GM12878 (cell line): Measurements from ENCODE around the gene OR52N1. TPM values are rescaled to one million over a fixed set of nuclear protein-coding genes. Genes with fewer than 3 reads are reported as not detected.

Experiments used
- ATAC-seq: fragments of 200-7000 bp; cut with Tn5 transposase; 3 replicates; pipeline ENCODE4 v1.9.1; 2020; ENCODE audit warnings: mild to moderate bottlenecking, moderate library complexity
- BruUV-seq: library from RNA; stranded (reverse); fragments of 400-500 nt; replicated peaks from 2 replicates; lab custom pipeline; 2021; lab: Mats Ljungman, UMichigan
- CTCF ChIA-PET: fragments of 300-600 bp; sonication (Branson Sonifier 250); formaldehyde crosslinking; extraction: SDS; loops from one replicate; lab custom pipeline; 2021; ENCODE audit warnings: inconsistent platforms; lab: Yijun Ruan, JAX
- POLR2A ChIA-PET: fragments of 350-600 bp; formaldehyde crosslinking; extraction: SDS; loops from one replicate; lab custom pipeline; 2021; ENCODE audit warnings: inconsistent platforms; lab: Charles Lee
- RAD21 ChIA-PET: fragments of 300-600 bp; sonication (Branson Sonifier 250); formaldehyde crosslinking; loops from one replicate; lab custom pipeline; 2023; ENCODE audit warnings: antibody characterized with exemption; ENCODE audit not compliant: unreplicated experiment; lab: Charles Lee
- SMC1A ChIA-PET: fragments of 300-600 bp; sonication (Branson Sonifier 250); formaldehyde crosslinking; loops from one replicate; lab custom pipeline; 2023; ENCODE audit not compliant: unreplicated experiment, uncharacterized antibody; lab: Charles Lee
- DNase-seq: peaks from one replicate; pipeline ENCODE4 v3.0.0-alpha.2; 2011; ENCODE audit warnings: low read depth, low spot score
- FAIRE-seq: peaks from 3 replicates; lab custom pipeline; 2011; peaks lifted over from hg19 to GRCh38; lab: Jason Lieb, UNC
- H2AFZ ChIP-seq: 2 replicates; pipeline ENCODE4 v1.6.0; 2011; ENCODE audit warnings: low read depth, low read length, control low read depth; ENCODE audit not compliant: control insufficient read depth
- H3K27ac ChIP-seq: 2 replicates; pipeline ENCODE4 v1.5.1; 2011; ENCODE audit warnings: control low read depth; ENCODE audit not compliant: control insufficient read depth, insufficient read depth
- H3K27me3 ChIP-seq, 2 experiments: replicated peaks in 1 of 2; 2 replicates each; pipeline versions ENCODE4 v1.6.0 to v1.6.1; 2011; ENCODE audit warnings: low read length in 1 of 2; ENCODE audit not compliant: control insufficient read depth in 2 of 2, insufficient read depth in 2 of 2
- H3K36me3 ChIP-seq, 2 experiments: 2 replicates each; pipeline ENCODE4 v1.5.1; 2011; ENCODE audit warnings: low read length in 1 of 2; ENCODE audit not compliant: control insufficient read depth in 2 of 2, insufficient read depth in 2 of 2
- H3K4me1 ChIP-seq: 2 replicates; pipeline ENCODE4 v1.6.1; 2011; ENCODE audit warnings: mild to moderate bottlenecking, low read length, moderate library complexity, mixed read lengths; ENCODE audit not compliant: control insufficient read depth, insufficient read depth
- H3K4me2 ChIP-seq: 2 replicates; pipeline ENCODE4 v1.6.0; 2011; ENCODE audit warnings: control low read depth; ENCODE audit not compliant: control insufficient read depth, insufficient read depth
- H3K4me3 ChIP-seq: fragments of 200-600 bp; sonication (generic); 2 replicates; pipeline ENCODE4 v1.5.1; 2016
- H3K79me2 ChIP-seq: 2 replicates; pipeline ENCODE4 v1.6.0; 2011; ENCODE audit warnings: low read length; ENCODE audit not compliant: control insufficient read depth, insufficient read depth
- H3K9ac ChIP-seq: 2 replicates; pipeline ENCODE4 v1.8.0; 2011; ENCODE audit warnings: low read length, control low read depth, mixed read lengths; ENCODE audit not compliant: control insufficient read depth, insufficient read depth
- H3K9me3 ChIP-seq: replicated peaks from 3 replicates; pipeline ENCODE4 v1.5.1; 2011; ENCODE audit warnings: mild to moderate bottlenecking, low read length; ENCODE audit not compliant: control insufficient read depth, insufficient read depth
- H4K20me1 ChIP-seq: 2 replicates; pipeline ENCODE4 v1.6.0; 2011; ENCODE audit not compliant: control insufficient read depth, insufficient read depth
- ESRRA ChIP-seq: IDR thresholded peaks from 2 replicates; pipeline ENCODE4 v1.6.1; 2012; ENCODE audit warnings: mild to moderate bottlenecking, low read length, improper control_type of control experiment
- HCFC1 ChIP-seq: fragments of 150-350 bp; IDR thresholded peaks from 2 replicates; pipeline ENCODE4 v1.6.1; 2014; ENCODE audit warnings: low read length
- NFIC ChIP-seq: IDR thresholded peaks from 2 replicates; pipeline ENCODE4 v1.6.1; 2012; ENCODE audit warnings: low read depth, mild to moderate bottlenecking, inconsistent platforms, low read length, moderate library complexity
- NRF1 ChIP-seq: conservative IDR thresholded peaks from 2 replicates; pipeline ENCODE4 v1.6.1; 2011; ENCODE audit warnings: mild to moderate bottlenecking, low read depth, low read length, improper control_type of control experiment
- PAX8 ChIP-seq: fragments of 450-650 bp; IDR thresholded peaks from 2 replicates; pipeline ENCODE4 v1.6.1; 2017; ENCODE audit warnings: mild to moderate bottlenecking, moderate library complexity
- ZNF24 ChIP-seq: fragments of 450-650 bp; IDR thresholded peaks from 2 replicates; pipeline ENCODE4 v1.6.1; 2017; ENCODE audit warnings: antibody characterized with exemption, mild to moderate bottlenecking
- ZZZ3 ChIP-seq: IDR thresholded peaks from 2 replicates; pipeline ENCODE4 v1.6.1; 2011; ENCODE audit warnings: low read depth; ENCODE audit not compliant: control insufficient read depth, insufficient read length
- WGBS: methylation state at CpG from one replicate; pipeline ENCODE4 v1.1.6; 2016; ENCODE audit warnings: low lambda C conversion rate; ENCODE audit not compliant: insufficient replicate concordance, insufficient coverage; ENCODE audit errors: missing lambda C conversion rate; 5-methylcytosine and 5-hydroxymethylcytosine counted together
- in situ Hi-C: fragments of 300-500 bp; cut with MboI; formaldehyde crosslinking; loops from 9 replicates; pipeline ENCODE4 v1.14.3; 2018; ENCODE audit warnings: mixed read lengths
- intact Hi-C: fragments of 100-400 bp; cut with micrococcal nuclease; formaldehyde crosslinking; loops from one replicate; pipeline ENCODE4 v1.14.2; 2022; ENCODE audit not compliant: unreplicated experiment
- polyA plus RNA-seq, 11 experiments: library from polyadenylated mRNA; depleted of rRNA in 4 of 11; unstranded in 6 of 11; stranded (reverse) in 5 of 11; fragments of >200 nt; fragmentation: Nextera tagmentation in 4 of 11; fragmentation: Illumina TruSeq in 1 of 11; extraction: Ambion mirVana in 4 of 11; extraction: Trizol in 1 of 11; gene quantifications; 1 replicate in 1 of 11; 2 replicates in 10 of 11; pipeline versions ENCODE4 v1.2.1 to v1.2.3, GENCODE V29; 2011 to 2016; ENCODE audit warnings: inconsistent platforms in 2 of 11, missing spikeins in 2 of 11, low read depth in 1 of 11
- total RNA-seq, 4 experiments: library from RNA; depleted of rRNA in 3 of 4; stranded (reverse); fragments of >200 nt in 3 of 4; fragmentation: Illumina TruSeq in 1 of 4; extraction: Trizol in 1 of 4; gene quantifications; 2 replicates each; pipeline versions ENCODE4 v1.2.1 to v1.2.3, GENCODE V29; 2013 to 2021
- TF ChIP-seq, protein P1 (sequence below): fragments of 450-650 bp; IDR thresholded peaks from 2 replicates; pipeline ENCODE4 v1.6.1; 2018; ENCODE audit warnings: borderline replicate concordance, mild to moderate bottlenecking; ENCODE audit not compliant: partially characterized antibody

Gene OR52N1
- total and polyA plus RNA-seq, 10 of the 15 experiments (the other 5 are each of a cell fraction or from before 2014, with no cell fraction given), result 0.04 TPM; not detected in 9

DNA sequence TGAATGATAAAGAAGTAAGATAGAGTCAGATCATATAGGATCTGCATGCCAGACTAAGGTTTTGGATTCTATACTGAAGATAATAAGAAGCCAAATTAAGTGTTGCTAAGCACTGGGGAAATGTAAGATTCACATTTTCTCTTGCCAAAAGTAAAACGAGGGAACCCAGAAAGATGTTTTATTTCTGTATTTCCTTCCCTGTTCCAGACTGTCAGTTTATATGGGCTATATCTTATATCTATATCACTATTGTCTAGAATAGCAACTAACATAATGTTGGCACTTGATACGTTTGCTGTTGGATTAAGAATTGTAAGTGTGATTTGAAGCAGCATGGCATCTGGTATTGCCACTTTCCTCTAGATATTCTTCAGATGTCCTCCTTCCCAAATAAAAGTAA lies 42.4 kb upstream of the OR52N1 start (continued):
- TF ChIP-seq NRF1 (no peak), PAX8 (no peak), HCFC1 (no peak), ESRRA (no peak), ZNF24 (no peak)
- TF ChIP-seq, protein P1, sequence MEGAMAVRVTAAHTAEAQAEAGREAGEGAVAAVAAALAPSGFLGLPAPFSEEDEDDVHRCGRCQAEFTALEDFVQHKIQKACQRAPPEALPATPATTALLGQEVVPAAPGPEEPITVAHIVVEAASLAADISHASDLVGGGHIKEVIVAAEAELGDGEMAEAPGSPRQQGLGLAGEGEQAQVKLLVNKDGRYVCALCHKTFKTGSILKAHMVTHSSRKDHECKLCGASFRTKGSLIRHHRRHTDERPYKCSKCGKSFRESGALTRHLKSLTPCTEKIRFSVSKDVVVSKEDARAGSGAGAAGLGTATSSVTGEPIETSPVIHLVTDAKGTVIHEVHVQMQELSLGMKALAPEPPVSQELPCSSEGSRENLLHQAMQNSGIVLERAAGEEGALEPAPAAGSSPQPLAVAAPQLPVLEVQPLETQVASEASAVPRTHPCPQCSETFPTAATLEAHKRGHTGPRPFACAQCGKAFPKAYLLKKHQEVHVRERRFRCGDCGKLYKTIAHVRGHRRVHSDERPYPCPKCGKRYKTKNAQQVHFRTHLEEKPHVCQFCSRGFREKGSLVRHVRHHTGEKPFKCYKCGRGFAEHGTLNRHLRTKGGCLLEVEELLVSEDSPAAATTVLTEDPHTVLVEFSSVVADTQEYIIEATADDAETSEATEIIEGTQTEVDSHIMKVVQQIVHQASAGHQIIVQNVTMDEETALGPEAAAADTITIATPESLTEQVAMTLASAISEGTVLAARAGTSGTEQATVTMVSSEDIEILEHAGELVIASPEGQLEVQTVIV, result no peak

DNA sequence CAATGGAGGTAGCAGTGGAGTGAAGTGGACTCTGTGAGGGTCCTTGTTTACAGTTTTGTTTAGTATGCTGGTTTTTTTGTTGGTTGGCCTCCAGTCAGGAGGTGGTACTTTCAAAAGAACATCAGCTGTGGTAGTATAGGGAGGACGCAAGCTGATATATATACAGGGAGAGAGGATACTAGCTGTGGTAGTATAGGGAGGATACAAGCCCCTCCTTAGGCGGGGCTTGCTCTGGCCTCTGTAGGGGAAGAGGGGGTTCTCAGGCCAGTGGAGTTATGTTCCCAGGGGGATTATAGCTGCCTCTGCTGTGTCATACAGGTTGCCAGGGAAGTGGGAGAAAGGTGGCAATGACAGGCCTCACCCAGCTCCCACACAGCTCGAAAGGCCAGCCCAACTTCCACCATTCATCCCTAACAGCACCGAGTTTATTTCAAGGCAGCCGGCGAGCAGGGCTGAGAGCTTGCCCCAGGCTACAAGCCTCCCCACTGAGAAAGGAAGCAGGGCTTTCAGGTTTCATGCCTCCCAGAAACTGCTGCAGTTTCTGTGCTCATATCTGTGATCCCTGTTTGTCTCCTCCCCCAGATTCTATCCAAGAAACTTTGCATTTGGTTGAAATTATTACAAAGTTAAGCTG lies 40.2 kb upstream of the OR52N1 start:
- ChIA-PET CTCF (no interaction called here), RAD21 (interaction anchor here (1.0 kb wide), 1 partner anchor 56 kb away, joined by 3 read pairs; no protein-coding TSS in a partner anchor), SMC1A (interaction anchor here (0.8 kb wide), 1 partner anchor 9 kb away, joined by 3 read pairs; no protein-coding TSS in a partner anchor)
- intact Hi-C loops, result no loop called here
- H3K4me1 ChIP-seq, result no peaks in the 10 kb centered on the region
- H3K79me2 ChIP-seq, result no peaks in the 10 kb centered on the region
- 23% methylated on average over 6 of the region's 6 CpGs for WGBS
- H3K9ac ChIP-seq, result no peak overlapping the region
- DNase-seq, result no peak
- H2AFZ ChIP-seq, result no peak overlapping the region
- H3K4me3 ChIP-seq, result no peak overlapping the region
- no peaks in the 10 kb centered on the region for H3K9me3 ChIP-seq
- BruUV-seq, result no TSS peak
- no peak for TF ChIP-seq NFIC
- TF ChIP-seq ZZZ3, result no peak
- TF ChIP-seq, all 136 proteins: peak for 0
- peak; percentile 14; the same call in 2 of the 3 replicates for ATAC-seq
- in situ Hi-C loops, result no loop called here
- Histone ChIP-seq H3K36me3 (no peaks in the 10 kb centered on the region), H3K27me3 (no peaks in the 10 kb centered on the region; a peak in 1 of 4 replicates), H4K20me1 (no peaks in the 10 kb centered on the region), H3K4me2 (no peak overlapping the region), H3K27ac (no peak overlapping the region)
- POLR2A ChIA-PET, result no interaction called here
- FAIRE-seq, result no peak
